B cell (primary cell): ENCODE measurements around the gene SOD3.

ENCODE experiments used
- CTCF ChIP-seq: fragments of 200-600 bp; IDR thresholded peaks from one replicate; pipeline ENCODE4 v1.8.0; 2022; ENCODE audit warnings: antibody characterized with exemption, mild to moderate bottlenecking
- EZH2 ChIP-seq: IDR thresholded peaks from 2 replicates; pipeline ENCODE4 v1.6.1; 2012; ENCODE audit warnings: borderline replicate concordance, low read depth, mild to moderate bottlenecking, moderate library complexity, low read length; ENCODE audit not compliant: insufficient read depth, poor library complexity, severe bottlenecking

- TF ChIP-seq CTCF: no peak
- no peak for TF ChIP-seq EZH2
Measured at GRCh38 chr4:24831637-24832036, 36.3 kb downstream of the SOD3 start.
